Cardiac muscle cell (in vitro differentiated cells and primary cell): ENCODE measurements around the gene SPARC. TPM values are rescaled to one million over a fixed set of nuclear protein-coding genes. Genes with fewer than 3 reads are reported as not detected.

Experiments used
- DNase-seq, 2 donors: peaks; one replicate each; pipeline versions ENCODE4 v3.0.0 to v3.0.0-alpha.2; 2010 to 2017; ENCODE audit warnings: low read depth in 1 of 2, low spot score in 1 of 2
- H3K27ac ChIP-seq: fragments of 200-600 bp; sonication (generic); 2 replicates; pipeline ENCODE4 v1.5.1; 2016
- H3K27me3 ChIP-seq: fragments of 200-600 bp; sonication (generic); 2 replicates; pipeline ENCODE4 v1.6.0; 2016; ENCODE audit warnings: control low read depth
- H3K36me3 ChIP-seq: fragments of 200-600 bp; sonication (generic); 2 replicates; pipeline ENCODE4 v1.5.1; 2016; ENCODE audit warnings: control low read depth
- H3K4me1 ChIP-seq: fragments of 200-600 bp; sonication (generic); 2 replicates; pipeline ENCODE4 v1.8.1; 2017; ENCODE audit warnings: low read depth, mild to moderate bottlenecking, mixed run types
- H3K4me3 ChIP-seq: fragments of 200-600 bp; sonication (generic); 2 replicates; pipeline ENCODE4 v1.5.1; 2016; ENCODE audit warnings: mild to moderate bottlenecking
- H3K9me3 ChIP-seq: fragments of 200-600 bp; sonication (generic); 2 replicates; pipeline ENCODE4 v1.5.1; 2017; ENCODE audit warnings: low read depth, mild to moderate bottlenecking, control low read depth
- polyA plus RNA-seq: library from polyadenylated mRNA; unstranded; fragments of >200 nt; fragmentation: Nextera tagmentation; extraction: Ambion mirVana; gene quantifications from 2 replicates; pipeline ENCODE4 v1.2.1, GENCODE V29; 2016
- total RNA-seq: library from RNA; depleted of rRNA; stranded (reverse); fragments of >200 nt; gene quantifications from 2 replicates; pipeline ENCODE4 v1.2.3, GENCODE V29; 2016
- TF ChIP-seq, protein P1 (sequence below): IDR thresholded peaks from 2 replicates; pipeline ENCODE4 v1.5.1; 2012; ENCODE audit warnings: low read depth, mild to moderate bottlenecking, low read length

Gene SPARC
- total and polyA plus RNA-seq, 2 experiments from 2014 or later: 130 to 705 TPM

DNA sequence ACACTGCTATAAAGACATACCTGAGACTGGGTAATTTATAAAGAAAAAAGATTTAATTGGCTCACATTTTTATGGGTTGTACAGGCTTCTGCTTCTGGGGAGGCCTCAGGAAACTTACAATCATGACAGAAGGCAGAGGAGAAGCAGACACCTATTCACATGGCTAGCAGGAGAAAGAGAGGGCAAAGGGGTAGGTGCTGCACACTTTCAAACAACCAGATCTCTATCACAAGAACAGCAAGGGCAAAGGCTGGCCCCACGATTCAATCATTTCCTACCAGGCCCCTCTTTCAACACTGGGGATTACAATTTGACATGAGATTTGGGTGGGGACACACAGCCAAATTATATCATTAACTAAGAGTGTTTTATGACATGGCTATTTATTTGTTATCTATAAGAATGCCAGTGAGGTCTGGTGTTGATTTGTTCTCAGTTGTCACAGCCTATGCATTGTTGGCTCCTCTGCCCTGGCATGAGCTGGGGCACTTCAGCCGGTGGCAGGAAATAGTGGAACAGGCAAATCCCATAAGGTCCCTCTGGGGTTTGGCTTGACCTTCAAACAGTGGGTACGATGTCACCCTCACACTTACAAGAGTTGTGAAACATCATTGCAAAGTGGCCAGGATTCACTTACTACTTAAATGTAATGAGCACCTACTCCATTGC is 44.1 kb downstream of the SPARC start:
- DNase-seq: no peak
- H3K9me3 ChIP-seq: no peaks in the 10 kb centered on the region
- no peaks in the 10 kb centered on the region for H3K4me1 ChIP-seq
- no peak overlapping the region for H3K4me3 ChIP-seq
- TF ChIP-seq, protein P1, sequence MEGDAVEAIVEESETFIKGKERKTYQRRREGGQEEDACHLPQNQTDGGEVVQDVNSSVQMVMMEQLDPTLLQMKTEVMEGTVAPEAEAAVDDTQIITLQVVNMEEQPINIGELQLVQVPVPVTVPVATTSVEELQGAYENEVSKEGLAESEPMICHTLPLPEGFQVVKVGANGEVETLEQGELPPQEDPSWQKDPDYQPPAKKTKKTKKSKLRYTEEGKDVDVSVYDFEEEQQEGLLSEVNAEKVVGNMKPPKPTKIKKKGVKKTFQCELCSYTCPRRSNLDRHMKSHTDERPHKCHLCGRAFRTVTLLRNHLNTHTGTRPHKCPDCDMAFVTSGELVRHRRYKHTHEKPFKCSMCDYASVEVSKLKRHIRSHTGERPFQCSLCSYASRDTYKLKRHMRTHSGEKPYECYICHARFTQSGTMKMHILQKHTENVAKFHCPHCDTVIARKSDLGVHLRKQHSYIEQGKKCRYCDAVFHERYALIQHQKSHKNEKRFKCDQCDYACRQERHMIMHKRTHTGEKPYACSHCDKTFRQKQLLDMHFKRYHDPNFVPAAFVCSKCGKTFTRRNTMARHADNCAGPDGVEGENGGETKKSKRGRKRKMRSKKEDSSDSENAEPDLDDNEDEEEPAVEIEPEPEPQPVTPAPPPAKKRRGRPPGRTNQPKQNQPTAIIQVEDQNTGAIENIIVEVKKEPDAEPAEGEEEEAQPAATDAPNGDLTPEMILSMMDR: no peak
- H3K36me3 ChIP-seq: no peaks in the 10 kb centered on the region
- no peaks in the 10 kb centered on the region for H3K27me3 ChIP-seq
- H3K27ac ChIP-seq: no peak overlapping the region

DNA sequence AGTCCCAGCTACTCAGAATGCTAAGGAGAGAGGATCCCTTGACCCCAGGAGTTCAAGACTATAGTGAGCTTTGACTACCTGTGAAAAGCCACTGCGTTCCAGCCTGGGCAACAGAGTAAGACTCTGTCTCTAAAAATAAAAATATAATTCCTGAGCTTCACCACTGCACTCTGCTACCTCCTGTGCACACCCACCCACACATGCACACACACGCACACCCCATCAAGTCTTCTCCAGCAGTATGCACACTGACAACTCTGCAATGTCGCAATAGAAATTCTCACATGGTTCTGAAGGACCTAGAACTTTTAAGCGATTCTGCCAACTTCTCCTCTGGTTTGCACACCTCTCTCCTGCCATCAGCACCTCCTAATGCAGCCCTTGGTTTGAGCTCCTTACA is 48.1 kb downstream of the SPARC start:
- DNase-seq: no peak
- Histone ChIP-seq H3K4me1 (no peaks in the 10 kb centered on the region), H3K27me3 (no peaks in the 10 kb centered on the region), H3K36me3 (no peaks in the 10 kb centered on the region), H3K27ac (no peak overlapping the region), H3K4me3 (no peak overlapping the region), H3K9me3 (no peaks in the 10 kb centered on the region)
- TF ChIP-seq, protein P1: no peak

DNA sequence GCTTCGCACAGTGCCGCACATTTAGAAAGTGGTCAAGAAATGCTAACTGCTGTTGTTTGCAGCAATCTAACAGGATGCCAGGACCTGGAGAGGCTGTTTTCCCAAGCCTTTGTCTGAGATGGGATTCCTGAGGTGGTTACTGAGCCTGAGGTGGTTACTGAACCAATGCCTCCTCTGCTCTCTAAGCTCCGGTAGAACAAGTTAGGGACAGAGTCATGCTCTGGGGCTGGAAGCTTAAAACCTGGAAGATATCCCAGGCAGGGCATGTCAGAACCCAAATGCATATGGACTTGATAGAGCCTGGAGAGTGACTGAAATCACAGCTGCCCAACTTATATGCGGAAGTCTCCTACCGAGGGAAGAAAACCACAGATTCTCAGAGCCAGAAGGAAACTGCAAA is 49.0 kb downstream of the SPARC start:
- H3K9me3 ChIP-seq: no peaks in the 10 kb centered on the region
- DNase-seq: no peak
- H3K27ac ChIP-seq: no peak overlapping the region
- H3K36me3 ChIP-seq: no peaks in the 10 kb centered on the region
- no peaks in the 10 kb centered on the region for H3K4me1 ChIP-seq
- no peaks in the 10 kb centered on the region for H3K27me3 ChIP-seq
- H3K4me3 ChIP-seq: no peak overlapping the region
- TF ChIP-seq, protein P1: no peak

DNA sequence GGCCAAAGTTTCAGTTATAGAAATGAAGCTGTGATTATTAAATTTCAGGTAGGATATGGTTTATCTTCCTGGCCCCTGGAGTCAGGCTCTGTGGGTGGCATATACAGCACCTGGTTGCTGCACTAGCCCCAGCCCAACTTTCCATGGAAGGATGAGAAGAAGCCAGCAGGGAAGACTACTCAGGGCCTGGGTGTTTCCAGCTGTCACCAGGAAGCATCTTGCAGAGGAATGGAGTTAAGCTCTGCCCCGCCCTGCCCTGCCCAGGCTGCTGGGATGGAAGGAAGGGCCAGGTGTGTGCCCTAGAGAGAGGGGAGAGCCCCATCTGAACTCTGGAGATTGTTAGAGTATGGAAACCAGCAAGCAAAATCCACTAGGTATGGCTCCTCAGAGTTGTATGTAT is 52.8 kb downstream of the SPARC start:
- DNase-seq: no peak
- Histone ChIP-seq H3K27me3 (no peaks in the 10 kb centered on the region), H3K36me3 (no peaks in the 10 kb centered on the region), H3K9me3 (no peaks in the 10 kb centered on the region), H3K4me1 (no peaks in the 10 kb centered on the region), H3K4me3 (no peak overlapping the region), H3K27ac (no peak overlapping the region)
- TF ChIP-seq, protein P1: no peak

DNA sequence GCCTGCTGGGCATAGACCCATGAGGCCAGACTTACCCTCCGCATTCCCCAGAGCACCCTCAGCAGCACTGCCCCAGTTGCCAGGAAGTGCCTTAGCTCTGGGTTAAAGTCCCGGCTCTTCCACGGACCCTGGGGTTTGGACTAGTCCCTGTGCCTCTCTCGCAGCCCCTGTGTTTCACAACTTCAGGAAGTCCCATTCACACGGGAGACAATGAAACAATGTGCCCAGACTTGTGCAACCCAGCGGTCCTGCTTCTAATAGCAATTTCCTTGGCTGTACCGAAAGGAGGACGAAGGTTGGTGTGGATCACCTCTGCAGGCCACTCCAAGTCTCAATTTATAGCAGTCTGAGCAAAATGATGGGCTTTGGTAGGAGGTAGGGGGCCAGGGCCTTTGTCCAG is 53.8 kb downstream of the SPARC start:
- no peak overlapping the region for H3K27ac ChIP-seq
- DNase-seq: no peak
- H3K4me3 ChIP-seq: no peak overlapping the region
- H3K9me3 ChIP-seq: no peaks in the 10 kb centered on the region
- H3K4me1 ChIP-seq: no peaks in the 10 kb centered on the region
- H3K36me3 ChIP-seq: no peaks in the 10 kb centered on the region
- H3K27me3 ChIP-seq: no peaks in the 10 kb centered on the region
- TF ChIP-seq, protein P1: no peak
